GDM1 (cell line): ENCODE results near the gene SLC25A42.
"Not testable (repeated sequence)": the region's sequence is repeated elsewhere in the genome, so short reads cannot be mapped to it uniquely, and the experiment has no call there.

Experiments used
- DNase-seq: peaks from one replicate; lab custom pipeline; 2025; lab: John Stamatoyannopoulos, UW

SLC25A42 gene, protein sequence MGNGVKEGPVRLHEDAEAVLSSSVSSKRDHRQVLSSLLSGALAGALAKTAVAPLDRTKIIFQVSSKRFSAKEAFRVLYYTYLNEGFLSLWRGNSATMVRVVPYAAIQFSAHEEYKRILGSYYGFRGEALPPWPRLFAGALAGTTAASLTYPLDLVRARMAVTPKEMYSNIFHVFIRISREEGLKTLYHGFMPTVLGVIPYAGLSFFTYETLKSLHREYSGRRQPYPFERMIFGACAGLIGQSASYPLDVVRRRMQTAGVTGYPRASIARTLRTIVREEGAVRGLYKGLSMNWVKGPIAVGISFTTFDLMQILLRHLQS

DNA sequence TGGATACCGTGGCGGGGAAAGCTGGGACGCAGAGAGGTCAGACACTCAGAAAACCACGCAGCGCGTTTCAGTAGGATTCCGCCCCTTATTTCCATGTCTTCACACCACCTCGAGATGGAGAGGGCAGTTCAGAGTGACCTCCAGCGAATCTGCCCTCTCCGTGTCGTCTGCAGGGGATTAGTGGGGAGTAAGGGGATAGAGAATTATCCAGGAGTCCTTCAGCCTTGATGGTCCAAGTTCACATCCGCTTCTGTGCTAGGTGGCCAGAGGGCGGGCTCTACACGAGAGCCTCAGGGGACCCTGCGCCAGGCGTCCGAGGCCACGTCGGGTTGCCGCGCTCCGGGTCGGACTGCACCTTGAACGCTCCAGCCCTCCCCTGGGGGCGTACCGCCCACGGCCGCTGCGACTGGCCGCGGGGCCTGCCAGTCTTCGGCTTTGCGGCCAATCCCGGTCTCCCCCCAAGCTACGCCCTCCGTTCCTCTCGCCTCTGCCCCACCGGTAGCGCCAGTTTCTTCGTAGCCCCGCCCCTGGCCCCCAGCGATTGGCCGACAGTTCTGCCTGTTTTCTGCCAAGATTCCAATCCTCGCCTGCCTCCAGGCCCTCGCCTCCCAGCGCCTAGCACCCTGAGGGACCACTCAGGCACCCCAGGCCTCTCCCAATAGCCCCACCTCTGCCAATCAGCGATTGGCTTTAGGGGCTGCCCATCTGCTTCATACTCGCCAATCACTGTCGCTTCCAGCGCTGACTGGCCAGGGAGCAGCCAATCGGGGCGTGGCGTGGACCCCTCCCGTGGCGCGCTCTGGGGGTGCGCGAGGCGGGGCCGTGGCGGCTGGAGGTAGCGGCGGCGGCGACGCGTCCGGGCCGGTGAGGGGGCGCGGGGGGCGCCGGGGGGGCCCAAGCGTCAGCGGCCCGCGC is at the start of gene SLC25A42:
Gene SLC25A42 (plus strand): TSS at position 812 of the 915 bp plus-strand sequence. CDS start 32,131 bp downstream, outside the sequence.
- DNase-seq, result peak; percentile 99

DNA sequence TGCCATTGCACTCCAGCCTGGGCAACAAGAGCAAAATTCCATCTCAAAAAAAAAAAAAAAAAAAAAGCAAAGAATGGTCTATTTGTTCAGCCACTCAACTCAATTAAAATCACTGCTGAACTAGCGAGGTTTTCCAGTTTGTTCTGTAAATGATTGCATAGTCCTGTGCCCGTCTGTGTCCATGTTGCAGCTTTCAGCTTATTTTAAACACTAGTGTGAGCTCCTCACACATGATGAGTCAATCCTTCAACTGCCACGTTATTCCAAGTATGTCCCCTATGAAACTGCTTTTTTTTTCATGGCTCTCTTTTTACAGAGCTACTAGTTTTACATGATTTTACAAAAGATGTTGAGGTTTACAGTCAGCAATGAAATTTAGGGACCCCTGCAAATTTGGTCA is 42.7 kb upstream of the SLC25A42 start:
- DNase-seq, result no peak

GRCh38 chr19:19022380-19022961 is 41.3 kb upstream of the SLC25A42 start:
- DNase-seq, result no peak

DNA sequence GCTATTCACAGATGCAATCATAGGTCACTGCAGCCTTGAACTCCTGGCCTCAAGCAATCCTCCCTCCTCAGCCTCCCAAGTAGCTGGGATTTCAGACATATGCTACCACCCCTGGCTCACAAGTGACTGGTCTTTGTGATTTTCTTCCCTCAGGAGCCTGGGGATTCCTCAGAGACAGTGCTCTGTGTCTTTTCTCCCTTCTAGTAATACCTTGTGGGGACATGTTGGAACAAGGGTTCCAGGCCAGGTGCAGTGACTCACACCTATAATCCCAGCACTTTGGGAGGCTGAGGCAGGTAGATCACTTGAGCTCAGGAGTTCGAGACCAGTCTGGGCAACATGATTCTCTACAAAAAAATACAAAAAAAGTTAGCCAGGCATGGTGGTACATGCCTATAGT is 40.4 kb upstream of the SLC25A42 start:
- not testable (repeated sequence) for DNase-seq

GRCh38 chr19:19025861-19026260 is 37.9 kb upstream of the SLC25A42 start:
- no peak for DNase-seq

DNA sequence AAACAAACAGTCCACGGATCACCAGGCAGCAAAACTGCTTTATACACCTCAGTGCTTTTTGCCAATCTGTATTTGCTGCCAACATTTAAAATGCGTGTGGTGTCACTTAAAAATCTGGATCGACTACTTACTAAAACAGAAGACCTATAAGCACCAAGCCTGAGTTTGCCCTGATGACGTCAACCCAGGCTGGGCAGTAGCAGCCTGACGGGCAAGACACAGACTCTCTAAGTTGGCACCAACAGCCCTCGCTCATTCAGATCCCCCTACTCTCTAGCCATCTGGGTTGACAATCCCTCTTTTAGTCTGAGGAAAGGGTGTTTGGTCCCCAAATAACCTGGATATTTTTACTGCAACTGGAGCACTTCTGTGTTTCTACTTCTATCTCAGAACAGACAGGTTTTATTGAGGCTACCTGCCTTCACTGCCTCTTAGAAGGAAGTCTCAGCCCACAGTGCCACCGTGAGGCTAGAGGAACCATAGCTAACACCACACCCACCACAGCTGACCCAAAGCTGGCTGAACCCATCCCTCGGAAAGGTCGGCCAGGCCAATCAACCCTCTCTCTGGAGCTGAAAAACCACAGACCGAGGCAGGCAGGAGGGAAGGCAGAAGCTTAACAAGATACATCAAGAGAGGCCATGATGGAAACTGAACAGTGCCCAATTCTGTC is 37.4 kb upstream of the SLC25A42 start:
- DNase-seq, result no peak

DNA sequence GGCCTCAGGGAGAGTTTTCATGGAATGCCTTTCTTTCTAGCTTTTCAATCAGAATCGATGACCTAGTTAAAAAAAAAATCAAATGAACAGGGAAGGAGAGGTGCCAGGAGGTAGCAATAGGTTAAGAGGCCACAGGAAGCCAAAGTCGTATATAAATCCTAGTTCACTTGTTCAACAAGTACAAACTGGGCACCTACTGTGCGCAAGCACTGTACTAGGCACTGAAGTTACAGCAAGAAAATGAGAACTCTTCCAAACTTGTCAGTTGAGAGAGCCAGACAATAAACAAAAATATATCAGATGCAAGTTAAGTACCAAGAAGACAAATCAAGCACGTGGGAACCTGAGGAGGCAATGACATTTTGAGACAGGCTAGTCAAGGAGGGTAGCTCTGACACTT is 36.6 kb upstream of the SLC25A42 start:
- no peak for DNase-seq

- no peak for DNase-seq
Measured at GRCh38 chr19:19028526-19028925, 35.3 kb upstream of the SLC25A42 start.

DNA sequence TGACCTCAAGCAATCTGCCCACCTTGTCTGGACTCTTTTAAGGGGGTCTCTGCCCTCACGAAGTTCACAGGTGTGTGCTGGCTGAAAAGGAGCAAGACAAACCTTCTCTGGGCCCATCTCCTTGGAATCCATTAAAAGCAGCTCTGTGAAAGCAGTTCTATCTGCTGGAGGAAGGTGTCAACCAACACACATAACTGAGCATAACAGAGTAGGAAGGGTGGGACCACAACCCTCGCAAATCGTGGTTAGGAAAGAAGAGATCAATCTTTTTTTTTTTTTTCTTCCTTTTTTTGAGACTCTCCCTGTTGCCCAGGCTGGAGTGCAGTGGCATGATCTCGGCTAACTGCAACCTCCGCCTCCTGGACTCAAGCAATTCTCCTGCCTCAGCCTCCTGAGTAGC is 31.9 kb upstream of the SLC25A42 start:
- DNase-seq, result no peak

GRCh38 chr19:19032420-19033175 is 31.2 kb upstream of the SLC25A42 start:
- DNase-seq, result peak; percentile 89

GRCh38 chr19:19033176-19033425 is 30.7 kb upstream of the SLC25A42 start:
- no peak for DNase-seq

GRCh38 chr19:19033426-19034203 is 30.2 kb upstream of the SLC25A42 start, which contains the start of the genes ARMC6 and SUGP2:
Gene ARMC6 (plus strand): TSS chr19:19033603. CDS start chr19:19034210, 607 bp downstream.
Gene SUGP2 (minus strand): TSS chr19:19033517. CDS start chr19:19031071, 2,446 bp downstream.
- peak; percentile 89 for DNase-seq

DNA sequence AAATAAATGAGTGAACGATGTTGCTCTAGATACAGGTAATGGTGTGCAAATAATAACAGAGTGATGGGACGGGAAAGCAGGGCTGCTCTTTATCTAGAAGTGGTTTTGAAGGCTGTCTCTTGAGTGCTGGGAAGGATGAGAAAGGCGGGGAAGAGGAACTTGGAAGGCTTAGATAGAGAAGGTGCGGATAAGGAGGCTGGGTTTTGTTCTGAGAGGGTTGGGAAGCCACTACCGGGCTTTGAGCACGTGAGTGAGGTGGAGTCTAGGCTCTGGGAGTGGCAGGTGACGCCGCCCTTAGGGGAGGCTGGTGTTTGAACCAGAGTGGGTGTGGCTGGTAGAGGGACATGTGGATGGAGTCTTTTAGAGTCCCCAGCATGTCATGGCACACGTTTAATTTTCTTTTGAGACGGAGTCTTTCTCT is 29.6 kb upstream of the SLC25A42 start:
- peak; percentile 71 for DNase-seq

DNA sequence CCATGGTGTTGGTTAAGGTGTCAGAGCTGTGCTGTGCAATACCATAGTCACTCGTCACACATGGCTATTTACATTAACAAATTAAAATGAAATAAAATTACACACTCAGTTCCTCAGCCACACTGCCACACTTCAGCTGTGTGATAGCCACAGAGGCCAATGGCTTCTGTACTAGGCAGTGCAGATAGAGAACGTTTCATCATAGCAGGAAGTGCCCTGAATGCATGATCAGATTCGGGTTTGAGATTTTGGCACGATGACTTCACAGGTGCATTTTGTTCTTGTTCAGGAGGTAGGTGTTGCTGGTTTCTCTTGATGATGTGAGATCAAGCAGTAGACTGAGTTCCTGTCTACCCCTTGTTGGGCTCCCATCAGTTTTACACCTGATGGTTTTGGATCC is 23.9 kb upstream of the SLC25A42 start:
- no peak for DNase-seq

- DNase-seq, result no peak
Measured at GRCh38 chr19:19040417-19040816, 23.4 kb upstream of the SLC25A42 start.

DNA sequence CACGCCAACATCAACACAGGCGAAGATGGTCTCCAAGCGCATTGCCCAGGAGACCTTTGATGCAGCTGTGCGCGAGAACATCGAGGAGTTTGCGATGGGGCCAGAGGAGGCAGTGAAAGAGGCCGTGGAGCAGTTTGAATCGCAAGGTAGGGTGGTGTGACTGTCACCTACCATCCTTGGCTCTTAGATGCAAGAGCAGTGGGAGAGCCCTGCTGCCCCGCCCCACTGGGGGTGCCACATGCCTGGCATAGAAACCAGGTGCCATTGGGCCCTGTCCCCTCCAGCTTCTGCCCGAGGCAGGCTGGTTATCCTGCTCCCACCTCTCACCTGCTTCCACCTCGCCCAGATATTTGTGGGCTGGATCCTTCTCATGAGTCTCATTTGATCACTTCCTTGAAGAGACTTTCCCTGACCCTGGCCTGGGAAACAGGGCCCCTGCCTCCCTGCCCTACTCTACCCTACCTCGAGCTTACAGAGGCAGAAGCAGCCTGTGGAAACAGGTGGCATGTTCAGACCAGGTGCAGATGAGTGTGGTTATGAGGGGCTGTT is 21.0 kb upstream of the SLC25A42 start:
- DNase-seq, result no peak

- DNase-seq, result no peak
Measured at GRCh38 chr19:19043481-19043880, 20.3 kb upstream of the SLC25A42 start.

DNA sequence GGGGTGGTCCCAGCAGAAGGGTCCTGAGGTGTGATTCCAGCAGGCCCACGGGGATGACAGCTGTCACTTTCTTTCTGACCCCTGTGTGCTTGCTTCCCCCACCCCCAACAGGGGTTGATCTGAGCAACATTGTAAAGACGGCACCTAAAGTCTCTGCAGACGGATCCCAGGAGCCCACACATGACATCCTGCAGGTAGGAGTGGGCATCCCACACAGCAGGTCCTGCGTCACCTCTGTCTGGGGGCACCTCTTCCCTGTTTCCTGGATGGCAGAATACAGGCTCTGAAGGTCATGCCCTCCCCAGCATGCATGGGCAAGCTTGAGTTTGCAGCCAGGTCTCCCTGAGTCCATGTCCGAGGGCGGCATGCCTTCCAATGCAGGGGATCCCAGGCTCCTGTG is 19.9 kb upstream of the SLC25A42 start:
- no peak for DNase-seq

- no peak for DNase-seq
Measured at GRCh38 chr19:19049406-19049805, 14.4 kb upstream of the SLC25A42 start.

GRCh38 chr19:19050104-19050503 is 13.7 kb upstream of the SLC25A42 start:
- DNase-seq, result no peak
